Neuronal stem cell (in vitro differentiated cells): ENCODE data around the gene DUSP2.

Source experiments
- DNase-seq: peaks from one replicate; pipeline ENCODE4 v3.0.0-alpha.2; 2013; ENCODE audit warnings: low spot score
- H2AFZ ChIP-seq: one replicate; pipeline ENCODE4 v1.6.1; 2013; ENCODE audit warnings: mild to moderate bottlenecking, low read length, inconsistent platforms
- H2AK5ac ChIP-seq: 2 replicates; pipeline ENCODE4 v1.6.1; 2013; ENCODE audit warnings: low read depth, mild to moderate bottlenecking, inconsistent platforms, low read length, moderate library complexity, mixed read lengths
- H2BK120ac ChIP-seq: 2 replicates; pipeline ENCODE4 v1.6.1; 2013; ENCODE audit warnings: low read depth, mild to moderate bottlenecking, inconsistent platforms, low read length, moderate library complexity, mixed read lengths
- H2BK12ac ChIP-seq: one replicate; pipeline ENCODE4 v1.6.1; 2013; ENCODE audit warnings: low read length, inconsistent platforms
- H2BK15ac ChIP-seq: 2 replicates; pipeline ENCODE4 v1.6.1; 2013; ENCODE audit warnings: mild to moderate bottlenecking, low read length, inconsistent platforms, mixed read lengths
- H2BK5ac ChIP-seq: one replicate; pipeline ENCODE4 v1.6.1; 2013; ENCODE audit warnings: inconsistent platforms, mild to moderate bottlenecking, low read length, moderate library complexity
- H3K14ac ChIP-seq: one replicate; pipeline ENCODE4 v1.6.1; 2013; ENCODE audit warnings: low read length, inconsistent platforms
- H3K18ac ChIP-seq: 2 replicates; pipeline ENCODE4 v1.6.1; 2013; ENCODE audit warnings: low read length, inconsistent platforms
- H3K23ac ChIP-seq: 2 replicates; pipeline ENCODE4 v1.6.1; 2013; ENCODE audit warnings: low read depth, mild to moderate bottlenecking, mixed read lengths, low read length, inconsistent platforms; ENCODE audit not compliant: poor library complexity
- H3K27ac ChIP-seq: replicated peaks from 3 replicates; pipeline ENCODE4 v1.5.1; 2013; ENCODE audit warnings: low read length, inconsistent platforms
- H3K27me3 ChIP-seq, 3 experiments: 2 replicates each; pipeline ENCODE4 v1.6.1; 2013; ENCODE audit warnings: low read length in 3 of 3, mild to moderate bottlenecking in 2 of 3, inconsistent platforms in 1 of 3, low read depth in 1 of 3, mixed read lengths in 1 of 3, moderate library complexity in 1 of 3; ENCODE audit not compliant: control insufficient read depth in 3 of 3, insufficient read depth in 3 of 3
- H3K36me3 ChIP-seq, 2 donors: replicated peaks in 1 of 2; 2 replicates each; pipeline ENCODE4 v1.6.1; 2013; ENCODE audit warnings: low read length in 2 of 2; ENCODE audit not compliant: control insufficient read depth in 2 of 2, insufficient read depth in 2 of 2
- H3K4ac ChIP-seq: 2 replicates; pipeline ENCODE4 v1.6.1; 2013; ENCODE audit warnings: inconsistent platforms, mild to moderate bottlenecking, low read length, moderate library complexity
- H3K4me1 ChIP-seq, 2 donors: 1 replicate in 1 of 2; 2 replicates in 1 of 2; pipeline ENCODE4 v1.6.1; 2013; ENCODE audit warnings: low read length in 2 of 2, low read depth in 1 of 2; ENCODE audit not compliant: control insufficient read depth in 2 of 2, insufficient read depth in 1 of 2
- H3K4me2 ChIP-seq: one replicate; pipeline ENCODE4 v1.6.1; 2013; ENCODE audit warnings: mild to moderate bottlenecking, low read length, inconsistent platforms; ENCODE audit not compliant: insufficient read depth, poor library complexity, severe bottlenecking
- H3K4me3 ChIP-seq, 2 donors: 2 replicates each; pipeline ENCODE4 v1.5.1; 2013; ENCODE audit warnings: low read length in 2 of 2, mild to moderate bottlenecking in 2 of 2, inconsistent platforms in 1 of 2, moderate library complexity in 1 of 2
- H3K79me1 ChIP-seq: one replicate; pipeline ENCODE4 v1.6.1; 2013; ENCODE audit warnings: low read depth, mild to moderate bottlenecking, inconsistent platforms, low read length, moderate library complexity
- H3K9ac ChIP-seq: one replicate; pipeline ENCODE4 v1.6.1; 2013; ENCODE audit warnings: mild to moderate bottlenecking, low read depth, low read length, inconsistent platforms; ENCODE audit not compliant: poor library complexity
- H3K9me3 ChIP-seq, 2 donors: replicated peaks in 1 of 2; 2 replicates each; pipeline versions ENCODE3 to v1.6.1; 2013; ENCODE audit warnings: low read length in 2 of 2, mild to moderate bottlenecking in 2 of 2, inconsistent platforms in 1 of 2, low read depth in 1 of 2, mixed read lengths in 1 of 2, moderate library complexity in 1 of 2; ENCODE audit not compliant: control insufficient read depth in 2 of 2, insufficient read depth in 1 of 2
- H4K8ac ChIP-seq: one replicate; pipeline ENCODE4 v1.6.1; 2013; ENCODE audit warnings: low read depth, mild to moderate bottlenecking, inconsistent platforms, low read length, moderate library complexity
- H4K91ac ChIP-seq: one replicate; pipeline ENCODE4 v1.6.1; 2013; ENCODE audit warnings: low read length, low read depth, mild to moderate bottlenecking, inconsistent platforms; ENCODE audit not compliant: poor library complexity
- WGBS, 2 donors: extraction: QIAGEN DNeasy Blood & Tissue Kit; methylation state at CpG; one replicate each; pipeline ENCODE4 v1.1.7; 2013; ENCODE audit warnings: missing lambda C conversion rate in 2 of 2, mixed read lengths in 1 of 2; ENCODE audit not compliant: insufficient read length in 2 of 2, insufficient replicate concordance in 1 of 2; ENCODE audit errors: extremely low coverage in 2 of 2; 5-methylcytosine and 5-hydroxymethylcytosine counted together

DUSP2 gene

GRCh38 chr2:96181529-96181928, 36.3 kb upstream of the DUSP2 start:
- Histone ChIP-seq H3K4me3 (no peak overlapping the region), H4K8ac (no peak overlapping the region), H3K36me3 (peaks cover 16 to 26% of the 10 kb centered on the region in 2 donors), H2BK15ac (no peak overlapping the region), H3K18ac (no peak overlapping the region), H3K9ac (no peak overlapping the region), H3K27ac (no peak overlapping the region), H2BK120ac (no peak overlapping the region), H3K79me1 (peaks cover 2% of the 10 kb centered on the region), H3K9me3 (no peaks in the 10 kb centered on the region), H3K14ac (no peak overlapping the region), H2AFZ (no peak overlapping the region), H4K91ac (no peak overlapping the region), H3K4me1 (no peaks in the 10 kb centered on the region), H2BK5ac (no peak overlapping the region), H3K23ac (no peak overlapping the region), H3K4me2 (no peak overlapping the region), H3K27me3 (no peaks in the 10 kb centered on the region), H2AK5ac (no peak overlapping the region), H3K4ac (no peak overlapping the region), H2BK12ac (no peak overlapping the region)
- DNase-seq: no peak
- WGBS, 2 donors: no CpG with 5 or more reads among the region's 5 CpGs

DNA sequence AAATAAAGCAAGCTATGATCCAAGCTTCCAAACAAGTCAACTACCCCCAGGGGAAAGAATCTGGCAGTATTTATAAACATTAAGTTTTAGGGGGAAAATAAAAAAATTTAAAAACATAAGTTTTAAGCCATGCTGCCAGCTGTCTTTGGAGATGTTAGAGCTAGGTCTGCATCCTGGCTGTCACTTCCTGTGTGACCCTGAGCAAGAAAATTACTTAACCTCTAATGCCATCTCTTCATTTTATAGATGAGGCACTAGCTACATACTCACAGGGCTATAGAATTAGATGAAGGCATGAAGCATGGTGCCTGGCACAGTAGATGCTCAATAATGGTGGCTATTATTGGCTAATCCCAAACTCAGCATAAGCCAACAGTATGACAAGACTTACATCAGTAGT, 35.3 kb upstream of the DUSP2 start:
- peaks cover 9 to 16% of the 10 kb centered on the region in 2 donors for H3K36me3 ChIP-seq

DNA sequence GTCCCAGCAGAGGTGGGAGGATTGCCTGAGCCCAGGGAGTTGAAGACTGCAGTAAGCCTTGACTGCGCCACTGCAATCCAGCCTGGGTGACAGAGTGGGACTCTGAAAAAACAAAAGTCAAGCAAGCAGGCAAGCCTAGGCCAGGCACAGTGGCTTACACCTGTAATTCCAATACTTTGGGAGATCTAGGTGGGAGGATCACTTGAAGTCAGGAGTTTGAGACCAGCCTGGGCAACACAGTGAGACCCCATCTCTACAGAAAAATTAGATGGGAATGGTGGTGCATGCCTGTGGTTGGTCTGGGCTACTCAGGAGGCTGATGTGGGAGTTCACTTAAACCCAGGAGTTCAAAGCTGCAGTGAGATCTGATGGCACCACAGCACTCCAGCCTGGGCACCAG, 34.8 kb upstream of the DUSP2 start:
- WGBS, 2 donors: no CpG with 5 or more reads among the region's 1 CpG

More for the DNA sequence above, 35.3 kb upstream of the DUSP2 start:
- H3K23ac ChIP-seq: no peak overlapping the region
- H2BK12ac ChIP-seq: no peak overlapping the region
- no peak overlapping the region for H4K91ac ChIP-seq
- no peaks in the 10 kb centered on the region for H3K27me3 ChIP-seq
- no peak overlapping the region for H3K4me3 ChIP-seq
- H2BK120ac ChIP-seq: no peak overlapping the region
- no peak overlapping the region for H3K4me2 ChIP-seq
- H2AFZ ChIP-seq: no peak overlapping the region
- H3K18ac ChIP-seq: no peak overlapping the region
- no peak for DNase-seq
- H2BK5ac ChIP-seq: no peak overlapping the region
- H3K9ac ChIP-seq: no peak overlapping the region
- H3K79me1 ChIP-seq: peaks cover 2% of the 10 kb centered on the region
- no peaks in the 10 kb centered on the region for H3K4me1 ChIP-seq
- H3K27ac ChIP-seq: no peak overlapping the region
- H2AK5ac ChIP-seq: no peak overlapping the region
- no peaks in the 10 kb centered on the region for H3K9me3 ChIP-seq
- H4K8ac ChIP-seq: no peak overlapping the region
- H2BK15ac ChIP-seq: no peak overlapping the region
- no peak overlapping the region for H3K4ac ChIP-seq
- no peak overlapping the region for H3K14ac ChIP-seq

GRCh38 chr2:96176661-96177060, 31.4 kb upstream of the DUSP2 start:
- Histone ChIP-seq H3K79me1 (no peaks in the 10 kb centered on the region), H3K4ac (no peak overlapping the region), H3K23ac (no peak overlapping the region), H2AFZ (no peak overlapping the region), H3K9ac (no peak overlapping the region), H4K91ac (no peak overlapping the region), H3K36me3 (no peaks in the 10 kb centered on the region), H3K4me1 (no peaks in the 10 kb centered on the region), H3K18ac (no peak overlapping the region), H2BK12ac (no peak overlapping the region), H3K27me3 (no peaks in the 10 kb centered on the region), H3K4me3 (no peak overlapping the region), H4K8ac (no peak overlapping the region), H3K14ac (no peak overlapping the region), H3K4me2 (no peak overlapping the region), H2AK5ac (no peak overlapping the region), H2BK5ac (no peak overlapping the region), H3K27ac (no peak overlapping the region), H2BK15ac (no peak overlapping the region), H2BK120ac (no peak overlapping the region), H3K9me3 (no peaks in the 10 kb centered on the region)
- WGBS, 2 donors: no CpG with 5 or more reads among the region's 4 CpGs
- DNase-seq: no peak

More for the DNA sequence above, 34.8 kb upstream of the DUSP2 start:
- DNase-seq: no peak
- Histone ChIP-seq H4K8ac (no peak overlapping the region), H4K91ac (no peak overlapping the region), H2BK15ac (no peak overlapping the region), H3K27me3 (no peaks in the 10 kb centered on the region), H2AFZ (no peak overlapping the region), H3K4ac (no peak overlapping the region), H3K9me3 (no peaks in the 10 kb centered on the region), H3K18ac (no peak overlapping the region), H3K4me2 (no peak overlapping the region), H2BK120ac (no peak overlapping the region), H3K14ac (no peak overlapping the region), H3K36me3 (peaks cover 6 to 10% of the 10 kb centered on the region in 2 donors), H3K4me3 (no peak overlapping the region), H3K4me1 (no peaks in the 10 kb centered on the region), H2AK5ac (no peak overlapping the region), H2BK12ac (no peak overlapping the region), H2BK5ac (no peak overlapping the region), H3K23ac (no peak overlapping the region), H3K27ac (no peak overlapping the region), H3K9ac (no peak overlapping the region), H3K79me1 (peaks cover 2% of the 10 kb centered on the region)
